CD14-positive monocyte (primary cell): ENCODE data around the gene EFCAB7. TPM values are rescaled to one million over a fixed set of nuclear protein-coding genes. Genes with fewer than 3 reads are reported as not detected.

ENCODE experiments used
- DNase-seq, 3 donors: peaks; one replicate each; pipeline ENCODE4 v3.0.0-alpha.2; 2011 to 2022
- H2AFZ ChIP-seq: 2 replicates; pipeline ENCODE4 v1.6.0; 2012; ENCODE audit warnings: mild to moderate bottlenecking, low read depth, low read length, inconsistent platforms; ENCODE audit not compliant: insufficient read depth, poor library complexity, severe bottlenecking
- H3K27ac ChIP-seq, 2 donors: 1 replicate in 1 of 2; 2 replicates in 1 of 2; pipeline ENCODE4 v1.5.1; 2012 to 2013; ENCODE audit warnings: low read length in 2 of 2, control low read depth in 1 of 2, inconsistent platforms in 1 of 2, low read depth in 1 of 2, mild to moderate bottlenecking in 1 of 2
- H3K27me3 ChIP-seq, 2 donors: one replicate each; pipeline versions ENCODE4 v1.6.0 to v1.6.1; 2011 to 2013; ENCODE audit warnings: low read length in 2 of 2; ENCODE audit not compliant: control insufficient read depth in 2 of 2, insufficient read depth in 2 of 2
- H3K36me3 ChIP-seq, 2 donors: replicated peaks in 1 of 2; 1 replicate in 1 of 2; 2 replicates in 1 of 2; pipeline versions ENCODE4 v1.5.1 to v1.6.1; 2012 to 2013; ENCODE audit warnings: low read length in 2 of 2, control low read depth in 1 of 2, inconsistent platforms in 1 of 2, mild to moderate bottlenecking in 1 of 2; ENCODE audit not compliant: insufficient read depth in 2 of 2, control insufficient read depth in 1 of 2
- H3K4me1 ChIP-seq, 2 donors: 1 replicate in 1 of 2; 2 replicates in 1 of 2; pipeline versions ENCODE4 v1.5.1 to v1.6.1; 2012 to 2013; ENCODE audit warnings: low read length in 2 of 2, control low read depth in 1 of 2, inconsistent platforms in 1 of 2, mild to moderate bottlenecking in 1 of 2, moderate library complexity in 1 of 2; ENCODE audit not compliant: insufficient read depth in 2 of 2, control insufficient read depth in 1 of 2
- H3K4me2 ChIP-seq: replicated peaks from 2 replicates; pipeline ENCODE3; 2012; ENCODE audit warnings: low read length, moderate library complexity, mild to moderate bottlenecking; ENCODE audit not compliant: poor library complexity, severe bottlenecking; ENCODE audit errors: extremely low read depth
- H3K4me3 ChIP-seq, 3 experiments: fragments of 200-600 bp in 1 of 3; sonication (generic) in 1 of 3; replicated peaks in 1 of 3; 1 replicate in 2 of 3; 2 replicates in 1 of 3; pipeline ENCODE4 v1.5.1; 2011 to 2013; ENCODE audit warnings: low read length in 3 of 3, mild to moderate bottlenecking in 3 of 3, control low read depth in 2 of 3, low read depth in 2 of 3, inconsistent platforms in 1 of 3, moderate library complexity in 1 of 3
- H3K79me2 ChIP-seq: 2 replicates; pipeline ENCODE4 v1.6.0; 2012; ENCODE audit warnings: mild to moderate bottlenecking, control low read depth, inconsistent platforms, low read length, moderate library complexity; ENCODE audit not compliant: insufficient read depth
- H3K9ac ChIP-seq: 2 replicates; pipeline ENCODE4 v1.6.0; 2017; ENCODE audit warnings: low read length, mild to moderate bottlenecking; ENCODE audit not compliant: insufficient read depth, poor library complexity, severe bottlenecking
- H3K9me3 ChIP-seq, 2 donors: replicated peaks in 1 of 2; 1 replicate in 1 of 2; 2 replicates in 1 of 2; pipeline versions ENCODE4 v1.5.1 to v1.6.1; 2012 to 2013; ENCODE audit warnings: low read length in 2 of 2, control low read depth in 1 of 2; ENCODE audit not compliant: control insufficient read depth in 1 of 2, insufficient read depth in 1 of 2
- H4K20me1 ChIP-seq: 2 replicates; pipeline ENCODE4 v1.6.0; 2012; ENCODE audit warnings: mild to moderate bottlenecking, low read length, control low read depth, moderate library complexity; ENCODE audit not compliant: insufficient read depth
- H3K27ac Mint-ChIP-seq, 7 donors: one replicate each; pipeline ENCODE4 v1.8.0; 2020; ENCODE audit warnings: mild to moderate bottlenecking in 7 of 7, mixed read lengths in 7 of 7, moderate library complexity in 6 of 7, inconsistent platforms in 2 of 7
- H3K27me3 Mint-ChIP-seq, 3 donors: one replicate each; pipeline ENCODE4 v1.8.0; 2021 to 2022; ENCODE audit warnings: low read depth in 3 of 3, mild to moderate bottlenecking in 3 of 3, mixed read lengths in 3 of 3, moderate library complexity in 3 of 3, inconsistent platforms in 1 of 3
- H3K36me3 Mint-ChIP-seq, 2 donors: one replicate each; pipeline ENCODE4 v1.8.0; 2020; ENCODE audit warnings: mixed read lengths in 2 of 2, inconsistent platforms in 1 of 2, mild to moderate bottlenecking in 1 of 2
- H3K4me1 Mint-ChIP-seq: one replicate; pipeline ENCODE4 v1.8.0; 2020; ENCODE audit warnings: mild to moderate bottlenecking, mixed read lengths
- H3K4me3 Mint-ChIP-seq, 2 donors: one replicate each; pipeline ENCODE4 v1.8.0; 2020; ENCODE audit warnings: mild to moderate bottlenecking in 2 of 2, mixed read lengths in 2 of 2, moderate library complexity in 1 of 2
- H3K9me3 Mint-ChIP-seq, 7 donors: one replicate each; pipeline ENCODE4 v1.8.0; 2020 to 2022; ENCODE audit warnings: mixed read lengths in 7 of 7, mild to moderate bottlenecking in 6 of 7, moderate library complexity in 6 of 7, inconsistent platforms in 2 of 7
- CTCF ChIP-seq: fragments of 200-600 bp; IDR thresholded peaks from one replicate; pipeline ENCODE4 v1.8.0; 2022; ENCODE audit warnings: antibody characterized with exemption, mild to moderate bottlenecking
- WGBS: methylation state at CpG from one replicate; pipeline ENCODE4 v1.1.5; 2013; ENCODE audit warnings: missing lambda C conversion rate; ENCODE audit not compliant: insufficient coverage; 5-methylcytosine and 5-hydroxymethylcytosine counted together
- intact Hi-C, 2 donors: fragments of 100-400 bp; cut with micrococcal nuclease; formaldehyde crosslinking; loops; one replicate each; pipeline versions ENCODE4 v1.15.0 to v1.15.1; 2023
- polyA plus RNA-seq, 3 donors: library from polyadenylated mRNA; depleted of rRNA in 1 of 3; unstranded in 2 of 3; stranded (reverse) in 1 of 3; fragments of 300-500 nt in 2 of 3; fragments of >200 nt in 1 of 3; fragmentation: Illumina TruSeq in 2 of 3; gene quantifications; 1 replicate in 2 of 3; 2 replicates in 1 of 3; pipeline ENCODE4 v1.2.3, GENCODE V29; 2012 to 2021

Gene EFCAB7
- polyA plus RNA-seq, 3 donors = 0.37 to 2.2 (median 0.92) TPM

GRCh38 chr1:63533931-63534330 is 10.6 kb downstream of the EFCAB7 start:
- Histone ChIP-seq H3K27me3 (no peaks in the 10 kb centered on the region), H3K4me3 (no peak overlapping the region)

DNA sequence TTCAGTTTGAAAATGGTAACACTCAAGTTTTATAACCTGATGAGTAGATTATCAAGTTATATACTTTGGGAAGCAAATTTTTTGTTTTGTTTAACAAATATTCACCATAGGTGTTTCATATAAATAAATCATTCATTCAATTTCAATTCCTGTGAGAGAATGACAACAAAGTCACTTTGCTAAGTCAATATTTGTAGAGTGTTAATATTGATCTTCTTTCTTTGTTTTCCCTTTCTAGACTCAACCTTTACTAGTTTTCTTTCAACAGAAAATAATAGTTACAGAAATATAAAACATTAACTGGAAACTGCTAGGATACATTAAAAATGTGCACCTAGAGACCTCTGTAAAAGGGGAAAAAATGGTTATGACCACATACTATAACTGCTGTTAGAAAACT is 11.1 kb downstream of the EFCAB7 start:
- intact Hi-C loops = loop anchor here (5.0 to 10.0 kb wide), 2 partner anchors 217 to 220 kb away; no protein-coding TSS in a partner anchor
- no peak overlapping the region for H3K4me3 ChIP-seq
- H3K79me2 ChIP-seq = no peaks in the 10 kb centered on the region
- H3K27me3 ChIP-seq = no peaks in the 10 kb centered on the region
- H3K9me3 ChIP-seq = no peaks in the 10 kb centered on the region
- no peaks in the 10 kb centered on the region for H3K9me3 Mint-ChIP-seq
- peaks cover 8 to 10% of the 10 kb centered on the region in 2 donors for H3K36me3 ChIP-seq
- no peak overlapping the region for H3K27ac ChIP-seq
- no peak overlapping the region for H3K4me3 Mint-ChIP-seq
- H3K9ac ChIP-seq = no peak overlapping the region
- no peaks in the 10 kb centered on the region for H3K4me1 ChIP-seq
- H3K27ac Mint-ChIP-seq = no peak overlapping the region
- TF ChIP-seq CTCF = no peak
- no peaks in the 10 kb centered on the region for H3K4me1 Mint-ChIP-seq
- DNase-seq = no peak
- H4K20me1 ChIP-seq = no peaks in the 10 kb centered on the region
- no peaks in the 10 kb centered on the region for H3K27me3 Mint-ChIP-seq
- H2AFZ ChIP-seq = no peak overlapping the region
- H3K36me3 Mint-ChIP-seq = peaks cover 5 to 13% of the 10 kb centered on the region in 2 donors
- no peak overlapping the region for H3K4me2 ChIP-seq

More at GRCh38 chr1:63533931-63534330, 10.6 kb downstream of the EFCAB7 start:
- no peak overlapping the region for H3K27ac ChIP-seq
- H4K20me1 ChIP-seq = no peaks in the 10 kb centered on the region
- TF ChIP-seq CTCF = no peak
- Mint-ChIP-seq H3K27me3 (no peaks in the 10 kb centered on the region), H3K4me3 (no peak overlapping the region), H3K27ac (no peak overlapping the region), H3K36me3 (peaks cover 5 to 13% of the 10 kb centered on the region in 2 donors), H3K4me1 (no peaks in the 10 kb centered on the region), H3K9me3 (no peaks in the 10 kb centered on the region)
- H3K79me2 ChIP-seq = no peaks in the 10 kb centered on the region
- DNase-seq = no peak
- H3K4me1 ChIP-seq = no peaks in the 10 kb centered on the region
- H3K9ac ChIP-seq = no peak overlapping the region
- H2AFZ ChIP-seq = no peak overlapping the region
- peaks cover 8 to 10% of the 10 kb centered on the region in 2 donors for H3K36me3 ChIP-seq
- no CpG with 5 or more reads among the region's 1 CpG for WGBS
- H3K9me3 ChIP-seq = no peaks in the 10 kb centered on the region
- H3K4me2 ChIP-seq = no peak overlapping the region
- intact Hi-C loops = loop anchor here (5.0 to 10.0 kb wide), 2 partner anchors 217 to 219 kb away; no protein-coding TSS in a partner anchor
